Measurements from ENCODE around the gene BOC.

The BOC gene

DNA sequence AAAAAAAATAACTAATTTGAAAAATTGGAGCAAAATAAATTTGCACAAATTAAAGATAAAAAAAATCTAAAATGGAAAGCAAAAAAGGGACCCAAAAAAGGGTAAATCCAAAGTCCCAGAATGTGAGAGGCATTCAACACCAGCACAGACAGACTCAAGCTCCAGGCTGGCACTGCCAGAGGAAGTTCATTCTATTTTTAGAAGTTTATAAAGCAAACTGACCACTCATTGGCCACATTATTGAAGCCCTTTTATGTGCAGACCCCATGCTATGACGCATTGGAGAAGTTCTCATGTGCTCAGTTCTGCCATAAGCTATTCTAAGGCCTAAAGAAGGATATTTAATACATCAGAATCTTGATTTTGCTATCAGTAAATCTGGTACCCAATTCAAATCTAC, 17.6 kb upstream of the BOC start:
- no peak for DNase-seq (ENCODE audit: low read depth)

DNA sequence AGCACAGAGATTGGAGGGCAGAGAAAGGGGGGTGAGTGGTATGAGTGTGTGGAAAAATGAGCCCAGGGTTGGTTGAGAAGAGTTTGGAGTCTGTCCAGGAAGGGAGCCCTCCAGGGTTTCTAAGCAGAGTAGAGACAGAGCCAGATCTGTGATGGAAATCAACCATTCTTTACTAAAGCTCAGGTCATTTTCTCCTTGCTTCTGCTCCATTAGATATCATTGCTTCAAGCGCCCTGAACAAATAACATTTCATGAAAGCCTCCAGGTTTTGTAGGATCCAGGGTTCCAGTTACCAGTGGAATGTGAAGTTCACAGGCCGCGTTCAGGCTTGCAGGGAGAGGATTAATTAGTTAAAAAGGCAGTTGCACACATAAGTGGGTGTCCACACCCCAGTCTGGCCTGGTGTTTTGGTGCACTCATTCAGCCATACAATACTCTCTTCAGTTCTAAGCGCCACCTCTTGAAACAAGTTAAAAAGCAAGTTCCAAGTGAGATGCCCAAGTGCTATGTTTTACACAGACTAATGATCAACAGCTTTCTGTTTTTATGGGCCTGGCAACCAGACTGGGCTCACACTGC, 16.4 kb upstream of the BOC start:
- DNase-seq (ENCODE audit: low read depth), result no peak

DNA sequence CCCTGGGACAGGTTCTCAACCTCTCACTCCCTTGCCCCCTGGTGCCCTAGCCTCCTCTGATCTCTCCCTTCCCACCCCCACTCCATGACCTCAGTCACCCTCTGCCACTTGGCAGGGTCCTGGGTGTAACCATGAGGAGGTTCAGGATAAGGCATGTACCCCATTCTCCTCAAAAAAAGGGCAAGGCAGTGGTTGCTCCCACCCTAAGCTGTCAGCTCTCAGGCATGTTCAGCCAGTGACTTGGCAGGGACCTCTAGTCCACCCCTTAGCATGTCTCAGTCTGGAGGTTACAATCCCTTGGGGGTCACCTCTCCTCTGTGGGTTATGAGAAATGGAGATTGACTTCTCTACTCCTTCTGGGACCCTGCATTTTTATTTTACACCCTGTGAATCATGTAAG, 11.0 kb upstream of the BOC start:
- no peak for DNase-seq (ENCODE audit: low read depth)

DNA sequence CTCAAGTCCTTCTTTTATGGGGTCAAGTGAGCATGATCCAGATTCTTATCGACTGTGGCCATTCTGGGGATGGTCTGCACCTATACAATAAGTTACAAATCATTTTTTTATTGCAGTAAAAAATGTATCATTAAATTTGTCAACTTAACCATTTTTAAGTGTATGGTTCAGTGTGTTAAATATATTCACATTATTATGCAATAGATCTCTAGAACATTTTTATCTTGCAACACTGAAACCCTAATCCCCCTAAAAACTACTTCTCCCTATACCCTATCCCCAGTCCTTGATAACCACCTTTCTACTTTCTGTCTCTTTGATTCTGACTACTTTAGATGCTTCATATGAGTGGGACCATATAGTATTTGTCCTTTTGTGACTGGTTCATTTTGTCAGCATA, 10.4 kb upstream of the BOC start:
- no peak for DNase-seq (ENCODE audit: low read depth)

DNA sequence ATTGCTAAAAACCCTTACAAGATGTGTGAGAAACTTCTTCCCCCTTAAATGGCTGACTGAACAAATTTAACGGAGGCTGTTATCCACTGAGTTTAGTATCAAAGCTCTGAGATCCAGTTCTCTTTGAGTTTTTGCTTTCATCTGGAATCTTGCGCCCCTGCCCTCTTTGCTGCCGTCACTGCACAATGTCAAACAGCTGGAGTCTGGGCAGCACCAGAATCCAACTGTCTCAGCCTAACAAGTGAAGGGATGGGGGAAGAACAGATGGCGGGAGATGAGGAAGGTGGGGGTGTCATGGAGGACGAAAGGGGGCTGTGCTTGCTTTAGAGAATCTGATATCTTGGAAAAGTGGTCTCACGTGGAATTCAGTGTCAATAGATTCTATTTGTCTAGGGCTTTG, 7.0 kb upstream of the BOC start:
- no peak for DNase-seq (ENCODE audit: low read depth)

DNA sequence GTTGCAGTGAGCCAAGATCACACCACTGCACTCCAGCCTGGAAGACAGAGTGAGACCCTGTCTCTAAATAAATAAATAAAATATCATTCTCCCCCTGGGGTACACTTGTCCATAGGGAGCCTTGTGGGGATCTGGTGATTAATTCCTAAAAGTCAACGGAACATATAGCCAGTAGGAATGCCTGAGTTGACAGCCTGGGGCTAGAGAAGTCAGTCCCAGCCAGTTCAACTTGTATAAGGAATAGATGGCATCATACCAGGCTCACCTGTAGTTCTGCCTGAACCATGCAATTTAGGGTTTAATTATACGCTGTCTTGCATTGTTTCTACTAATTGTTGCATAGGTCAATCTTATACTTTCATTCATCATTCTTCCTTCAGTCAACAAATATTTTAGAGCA, 5.9 kb upstream of the BOC start:
- DNase-seq (ENCODE audit: low read depth), result no peak

DNA sequence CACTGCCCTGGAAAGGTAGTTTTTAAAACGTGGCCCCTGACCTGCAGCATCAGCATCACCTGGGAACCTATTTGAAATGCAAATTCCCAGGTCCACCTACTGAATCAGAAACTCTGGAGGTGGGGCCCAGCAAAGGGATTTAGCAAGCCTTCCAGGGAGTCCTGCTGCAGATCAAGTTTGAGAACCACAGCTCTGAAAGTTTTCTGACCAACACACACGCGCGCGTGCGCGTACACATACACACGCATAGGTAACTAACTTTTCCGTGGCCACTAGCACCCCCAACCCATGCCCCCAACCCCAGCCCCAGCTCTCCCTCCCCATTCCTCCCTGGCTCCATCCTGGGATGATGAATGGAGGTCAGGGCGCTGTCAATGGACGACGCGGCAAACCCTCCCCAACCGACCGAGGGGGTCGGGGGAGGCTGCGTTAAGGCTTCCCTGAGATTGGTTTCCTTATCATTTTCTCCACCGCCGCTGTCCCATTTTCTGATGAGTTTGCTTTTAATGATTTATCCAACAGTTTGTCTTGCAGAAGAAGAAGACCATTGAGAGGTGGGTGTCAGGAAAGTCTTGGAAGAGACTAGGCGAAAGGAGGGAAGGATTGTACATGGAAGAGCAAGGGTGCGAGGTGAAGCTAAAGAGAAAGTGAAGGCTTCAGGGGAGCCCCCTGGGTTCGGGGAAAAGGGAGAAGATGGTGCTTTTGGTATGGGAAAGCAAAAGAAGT, 590 bp upstream of the BOC start:
- no peak for DNase-seq (ENCODE audit: low read depth)

DNA sequence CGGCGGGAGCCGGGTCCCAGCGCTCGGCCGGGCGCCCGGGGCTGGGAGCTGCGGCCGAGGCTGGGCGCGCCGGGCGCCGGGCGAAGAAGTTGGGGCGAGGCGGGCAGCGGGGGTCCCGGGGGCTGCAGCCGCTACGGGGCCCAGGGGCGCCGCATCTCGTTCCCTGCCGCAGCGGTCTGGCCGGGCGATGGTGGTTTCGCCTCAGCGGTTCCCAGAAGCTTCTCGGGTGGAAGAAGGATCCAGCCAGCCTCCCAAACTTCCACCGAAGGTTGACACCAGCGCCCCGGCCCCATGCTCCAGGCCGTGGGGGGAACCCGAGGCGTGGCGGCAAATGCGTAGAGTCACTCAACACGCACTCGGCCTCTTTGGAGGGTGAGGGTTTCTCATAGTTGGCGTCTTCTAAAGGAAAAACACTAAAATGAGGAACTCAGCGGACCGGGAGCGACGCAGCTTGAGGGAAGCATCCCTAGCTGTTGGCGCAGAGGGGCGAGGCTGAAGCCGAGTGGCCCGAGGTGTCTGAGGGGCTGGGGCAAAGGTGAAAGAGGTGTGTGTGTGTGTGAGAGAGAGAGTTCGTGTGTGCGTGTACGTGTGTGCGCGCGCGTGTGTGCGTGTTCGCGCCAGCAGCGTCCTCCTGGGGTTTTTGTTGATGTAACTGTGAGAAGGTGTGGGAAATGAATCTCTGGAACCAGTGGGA, 940 bp downstream of the BOC start:
- no peak for DNase-seq (ENCODE audit: low read depth)

DNA sequence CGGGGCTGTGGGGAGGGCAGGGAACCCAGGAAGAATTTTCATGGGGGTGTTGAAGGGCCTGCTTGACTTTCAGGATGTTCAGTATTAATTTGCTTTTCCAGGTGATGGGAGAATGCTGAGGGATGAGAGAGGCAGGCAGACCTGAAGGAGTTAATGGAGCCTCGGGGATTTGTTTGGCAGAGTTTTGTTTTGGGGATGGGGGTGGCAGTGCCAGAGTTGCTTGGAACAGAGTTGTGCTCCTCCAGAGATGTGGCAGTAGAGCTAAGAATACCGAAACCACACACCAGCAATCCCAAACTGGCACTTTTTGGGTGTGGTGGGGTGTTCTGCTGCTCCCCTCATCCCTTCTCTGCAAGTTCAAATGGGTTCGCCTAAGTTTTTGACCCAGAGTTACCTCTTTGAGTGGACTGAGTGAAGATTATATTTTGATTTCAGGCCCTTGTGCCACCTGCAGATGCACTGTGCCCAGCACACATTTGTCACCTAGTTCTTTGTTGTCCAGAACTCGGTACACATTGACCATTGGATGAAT, 1.6 kb downstream of the BOC start:
- no peak for DNase-seq (ENCODE audit: low read depth)

DNA sequence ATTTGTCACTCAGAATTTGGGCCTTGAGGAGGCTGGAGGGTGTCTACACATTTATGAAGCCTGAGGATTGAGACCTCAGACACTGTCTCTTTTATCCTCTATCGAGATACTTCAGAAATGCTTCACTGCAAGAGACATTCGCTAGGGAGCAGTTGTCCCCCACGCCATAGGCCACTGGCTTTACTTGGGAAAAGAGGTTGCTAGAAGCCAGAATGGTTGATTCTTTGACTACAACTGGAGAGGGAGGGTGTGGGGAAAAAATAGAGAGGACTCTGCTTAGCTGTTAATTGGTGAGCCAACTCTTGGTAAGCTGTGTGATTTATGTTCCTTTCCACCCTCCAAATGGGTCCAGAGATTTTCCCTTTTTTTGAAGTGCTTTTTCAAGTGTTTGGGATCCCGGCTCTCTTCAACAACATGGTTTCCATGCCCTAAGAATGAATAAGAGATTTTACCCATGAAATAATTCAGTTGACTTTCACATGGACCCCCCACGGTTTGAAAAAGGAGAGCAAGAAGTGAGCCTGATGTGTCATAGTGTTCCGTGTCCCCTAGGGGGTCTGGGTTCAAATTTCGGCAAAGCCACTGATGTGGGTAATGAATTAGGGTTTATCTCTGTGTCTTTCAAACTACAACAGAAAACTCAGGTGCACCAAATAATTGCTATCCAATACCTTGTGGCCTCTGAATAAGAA, 2.7 kb downstream of the BOC start:
- no peak for DNase-seq (ENCODE audit: low read depth)

DNA sequence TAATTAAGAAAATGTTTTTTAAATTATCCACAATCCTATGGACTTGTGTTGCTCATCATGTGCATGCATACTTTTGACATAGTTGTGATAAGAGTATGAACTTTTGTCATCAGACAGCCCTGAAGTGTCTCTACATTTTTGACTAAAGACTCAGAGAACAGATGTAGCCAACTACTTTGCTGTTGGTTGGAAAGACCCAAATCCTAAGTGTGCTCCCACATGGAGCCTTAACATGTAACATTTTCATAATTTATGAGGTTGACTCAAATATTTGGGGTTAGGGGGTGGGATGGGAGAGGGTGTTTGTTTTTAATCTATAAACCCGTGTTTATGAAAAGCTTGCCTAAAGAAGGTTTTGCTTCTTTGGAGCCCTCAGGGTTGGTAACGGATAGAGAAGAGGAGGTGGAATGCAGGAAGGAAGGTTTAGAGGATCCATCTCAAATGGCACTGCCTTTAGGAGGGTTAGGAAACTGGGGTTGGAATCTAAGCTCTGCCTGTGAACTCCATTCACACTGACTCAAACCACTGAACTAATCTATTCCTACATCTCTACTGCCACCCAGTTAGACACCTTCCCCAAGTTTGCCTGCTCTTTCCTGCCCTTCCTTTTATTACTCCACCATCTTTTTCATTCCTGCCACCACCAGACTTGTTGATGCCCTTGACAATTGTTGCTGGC, 3.7 kb downstream of the BOC start:
- DNase-seq (ENCODE audit: low read depth), result no peak

DNA sequence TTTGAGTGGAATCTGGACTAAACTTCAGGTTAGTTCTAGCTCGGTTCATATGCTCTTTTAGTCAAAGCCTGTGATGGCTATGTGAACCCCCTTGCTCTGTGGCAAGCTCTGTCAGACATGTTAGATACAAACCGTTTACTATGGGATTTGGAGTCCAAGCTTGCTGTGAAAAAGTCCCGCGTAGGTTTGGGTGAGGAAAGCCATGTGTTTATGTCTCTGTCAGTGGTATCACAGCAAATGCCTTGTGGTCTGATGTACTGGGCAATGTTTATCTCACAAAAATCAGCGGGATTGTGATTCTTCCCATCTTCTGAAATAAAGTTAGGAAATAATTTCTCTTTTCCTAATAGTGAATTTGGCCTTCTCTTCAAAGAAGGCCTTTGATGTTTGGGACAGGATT, 5.0 kb downstream of the BOC start:
- no peak for DNase-seq (ENCODE audit: low read depth)

DNA sequence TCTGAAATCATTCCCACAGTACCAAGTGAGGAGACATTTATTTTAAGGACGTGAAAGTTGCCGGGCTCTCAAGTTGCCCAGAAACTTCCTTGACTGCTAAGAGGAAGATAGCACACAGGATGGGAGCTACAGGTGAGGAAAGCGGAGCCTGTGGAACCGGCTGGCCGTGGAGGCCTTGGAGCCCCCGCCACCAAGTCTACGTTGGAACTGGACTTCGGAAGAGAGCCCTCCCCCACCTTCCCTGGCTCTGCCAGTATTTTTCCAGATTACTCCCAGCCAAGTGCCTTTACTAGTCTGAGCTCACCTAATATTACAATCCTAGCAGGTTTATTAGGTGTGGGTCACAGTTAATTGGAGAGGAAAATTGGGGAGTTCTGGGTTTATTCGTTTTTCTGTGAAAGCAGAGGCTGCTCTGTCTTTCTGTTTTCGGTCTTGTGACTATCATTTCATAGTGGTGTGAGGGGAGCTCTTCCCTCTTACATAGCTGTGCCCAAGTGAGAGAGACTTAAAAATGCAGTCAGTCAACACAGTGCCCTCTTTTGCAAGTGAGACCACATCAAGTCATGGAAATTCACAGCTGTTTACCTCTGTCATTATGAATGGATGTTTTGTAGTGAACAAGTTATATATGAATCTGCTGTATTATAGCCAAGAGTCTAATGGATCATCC, 6.8 kb downstream of the BOC start:
- no peak for DNase-seq (ENCODE audit: low read depth)

DNA sequence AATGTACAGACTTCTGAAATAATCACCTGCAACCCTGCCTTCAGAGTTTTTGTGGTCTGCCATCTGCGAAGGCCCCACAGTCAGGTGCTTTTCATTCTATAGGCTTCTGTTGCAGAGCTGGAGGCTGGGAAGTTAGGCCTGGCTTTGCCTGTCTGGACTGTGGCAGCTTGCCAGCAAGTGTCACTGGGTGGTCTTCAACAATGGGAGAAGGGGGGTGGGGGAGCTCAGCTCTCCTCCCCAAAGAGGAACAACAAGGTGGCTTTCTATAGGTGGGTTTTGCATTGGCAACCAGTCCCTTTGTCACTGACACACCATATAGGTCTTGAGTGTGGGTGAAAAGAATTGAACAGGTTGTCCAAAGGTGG, 7.3 kb downstream of the BOC start:
- no peak for DNase-seq (ENCODE audit: low read depth)

DNA sequence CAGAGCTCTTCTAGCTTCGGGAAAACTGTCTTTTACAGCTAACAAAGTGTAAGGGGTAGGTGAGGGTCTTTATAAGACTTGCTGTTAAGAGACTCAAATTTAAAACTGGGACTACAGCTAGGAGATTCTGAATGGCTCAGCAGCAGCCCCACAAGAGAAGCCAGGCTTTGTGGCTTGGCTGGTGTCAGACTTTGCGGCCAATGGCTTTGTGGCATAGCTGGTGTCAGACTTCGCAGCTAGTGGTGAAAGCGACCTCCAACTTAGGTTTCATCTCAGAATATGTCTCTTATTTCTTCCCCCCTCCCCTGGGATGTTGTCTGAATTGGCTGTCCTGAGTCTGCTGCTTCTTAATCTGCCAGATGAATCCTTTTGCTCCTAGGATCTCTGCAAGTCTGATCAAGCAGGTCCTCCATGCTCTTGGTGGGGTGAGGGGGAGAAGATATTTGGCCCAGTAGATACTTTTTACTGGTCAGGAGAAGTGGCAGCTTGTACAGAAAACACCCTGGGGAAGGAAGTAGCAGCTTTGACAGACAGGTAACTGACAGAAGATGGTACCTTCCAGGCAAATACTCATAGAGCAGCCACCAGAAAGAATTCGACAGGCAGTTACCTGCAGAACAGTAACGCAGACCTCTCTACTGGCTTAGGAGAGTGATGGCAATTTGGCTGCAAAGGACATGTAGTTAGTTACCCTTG, 8.4 kb downstream of the BOC start:
- DNase-seq (ENCODE audit: low read depth), result no peak

DNA sequence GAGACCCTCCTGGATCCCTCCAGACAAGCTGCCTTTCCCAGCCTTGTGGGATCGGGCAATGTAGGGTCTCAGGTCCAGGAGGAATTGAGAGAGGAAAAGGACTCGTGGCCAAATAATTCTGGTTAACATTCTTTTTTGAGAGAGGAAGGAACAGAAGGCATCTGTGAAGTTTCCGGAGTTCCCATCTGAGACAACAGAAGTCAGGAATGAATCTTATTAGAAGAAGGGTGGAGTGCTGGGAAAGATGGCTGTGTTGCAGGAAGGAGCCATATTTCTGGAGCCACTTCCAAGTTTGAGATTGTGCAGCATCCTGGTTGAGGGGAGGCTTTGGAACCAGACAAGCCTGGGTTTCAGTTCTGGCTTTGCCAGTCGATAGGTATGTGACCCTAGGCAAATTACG, 9.4 kb downstream of the BOC start:
- DNase-seq (ENCODE audit: low read depth), result no peak

DNA sequence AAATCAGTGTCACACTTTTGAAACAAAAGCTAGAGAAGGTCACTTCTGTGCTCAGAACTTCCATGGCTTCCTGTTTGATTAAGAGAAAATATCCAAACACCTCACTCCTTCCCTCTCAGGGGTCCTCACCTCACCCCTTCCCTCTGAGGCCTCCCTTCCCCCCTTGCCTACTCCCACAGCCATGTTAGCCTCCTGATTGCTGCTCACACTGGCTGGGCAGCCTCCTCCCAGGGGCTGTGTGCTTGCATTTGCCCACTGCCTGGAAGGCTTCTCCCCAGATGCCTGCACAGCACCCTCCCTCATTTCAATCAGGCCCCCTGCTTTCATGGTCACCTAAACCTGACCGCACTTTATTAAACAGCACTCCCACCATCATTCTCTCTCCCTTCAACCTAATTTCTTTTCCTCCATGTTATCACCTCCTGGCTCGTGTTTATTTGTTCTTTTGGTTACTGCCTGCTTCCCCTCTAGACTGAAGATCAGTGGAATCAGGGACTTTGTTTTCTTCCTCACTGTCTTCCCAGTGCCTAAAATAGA, 10.4 kb downstream of the BOC start:
- no peak for DNase-seq (ENCODE audit: low read depth)

DNA sequence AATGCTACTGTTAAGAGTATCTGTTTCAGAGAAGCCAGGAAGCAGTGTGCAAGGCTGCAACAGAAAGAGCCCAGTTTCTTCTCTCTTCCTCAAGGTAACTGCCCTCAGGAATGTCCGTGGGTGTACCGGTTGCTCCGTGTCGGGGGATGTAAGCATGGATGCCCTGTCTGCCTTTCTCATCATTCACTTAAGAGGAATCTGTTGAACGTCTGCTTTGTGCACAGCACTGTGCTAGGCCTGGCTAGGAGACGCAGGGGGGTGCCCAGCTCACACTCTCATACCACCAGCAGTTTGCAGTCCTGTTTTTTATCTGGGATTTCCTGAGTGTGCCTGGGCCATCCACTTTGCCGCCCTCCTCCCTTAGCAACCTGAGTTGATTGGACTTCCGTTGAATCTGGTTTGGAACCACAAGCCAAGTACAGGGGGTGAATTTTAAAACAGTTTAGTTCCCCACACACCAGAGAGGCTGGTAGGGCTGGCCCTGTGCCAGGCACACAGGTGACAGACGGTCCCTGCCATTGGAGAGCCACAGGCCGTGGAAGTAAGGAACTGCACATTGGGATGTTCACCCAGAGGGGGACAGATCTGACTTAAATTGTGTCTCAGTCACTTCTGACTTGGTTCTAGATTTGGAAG, 11.2 kb downstream of the BOC start:
- DNase-seq (ENCODE audit: low read depth), result no peak

DNA sequence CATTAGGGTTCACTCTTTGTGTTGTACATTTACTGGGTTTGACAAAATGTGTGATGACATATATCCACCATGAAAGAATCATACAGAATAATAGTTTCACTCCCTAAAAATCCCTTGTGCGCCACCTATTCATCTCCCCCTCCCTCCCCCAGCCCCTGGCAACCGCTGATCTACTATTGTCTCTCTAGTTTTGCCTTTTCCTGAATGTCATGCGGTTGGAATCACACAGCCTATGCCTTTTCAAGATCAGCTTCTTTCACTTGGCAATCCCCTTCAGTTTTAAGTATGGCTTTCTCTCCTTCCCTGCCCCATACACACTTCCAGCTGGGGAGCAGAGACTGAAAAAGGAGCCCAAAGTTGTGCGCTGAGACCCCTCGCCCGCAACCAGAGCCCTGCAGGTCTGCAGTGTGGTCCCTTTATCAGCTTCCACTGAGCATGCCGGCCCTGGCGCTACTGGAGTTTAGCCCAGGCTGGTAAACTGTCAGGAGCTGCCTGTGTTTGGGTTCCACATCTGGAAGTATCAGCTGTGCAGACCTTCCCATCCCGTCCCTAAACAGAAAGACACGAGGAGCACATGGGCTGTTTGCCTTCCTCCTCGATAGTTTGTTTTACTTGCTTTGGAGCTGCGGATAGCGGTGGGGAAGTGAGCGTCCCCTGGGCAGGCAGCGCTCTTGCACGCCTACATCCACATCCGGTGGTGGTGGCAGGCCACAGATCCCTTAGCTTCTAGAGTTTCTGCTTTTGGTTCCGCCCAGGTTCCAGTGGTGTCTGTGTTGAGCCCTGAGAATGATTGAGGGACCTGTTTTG, 12.3 kb downstream of the BOC start:
- DNase-seq (ENCODE audit: low read depth), result peak; percentile 15

DNA sequence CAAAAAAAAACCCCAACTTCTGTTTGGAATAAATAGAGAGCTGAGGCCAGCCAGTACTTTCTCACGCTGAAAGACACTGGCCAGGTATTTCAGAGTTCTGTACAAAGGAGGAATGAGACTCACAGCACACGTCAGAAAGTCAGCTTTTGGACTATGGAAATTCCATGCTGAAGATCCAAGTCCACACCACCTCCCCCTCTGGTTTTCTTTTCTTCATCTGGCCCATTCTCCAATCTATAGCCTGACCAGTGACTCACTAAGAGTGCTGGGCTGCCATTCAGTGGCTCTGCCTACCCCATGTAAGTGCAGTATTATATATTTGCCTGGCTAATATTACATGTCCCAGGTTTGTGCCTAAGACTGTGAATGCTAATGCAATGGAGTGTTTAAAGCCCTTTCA, 13.9 kb downstream of the BOC start:
- no peak for DNase-seq (ENCODE audit: low read depth)

All from activated T-cell treated with anti-CD3 and anti-CD28 coated beads for 48 hours (primary cell).